DMS153 treated with DMSO at 0.1 percent for 48 hours (cell line): Measurements from ENCODE around the gene TUBB.
A peak's percentile ranks its signal among the peaks of the same experiment; 100 is the strongest.
"Not testable (repeated sequence)": the region's sequence is repeated elsewhere in the genome, so short reads cannot be mapped to it uniquely, and the experiment has no call there.

Source experiments
- DNase-seq: peaks from one replicate; lab custom pipeline; 2025; ENCODE audit not compliant: unreplicated experiment; lab: John Stamatoyannopoulos, UW

TUBB gene

DNA sequence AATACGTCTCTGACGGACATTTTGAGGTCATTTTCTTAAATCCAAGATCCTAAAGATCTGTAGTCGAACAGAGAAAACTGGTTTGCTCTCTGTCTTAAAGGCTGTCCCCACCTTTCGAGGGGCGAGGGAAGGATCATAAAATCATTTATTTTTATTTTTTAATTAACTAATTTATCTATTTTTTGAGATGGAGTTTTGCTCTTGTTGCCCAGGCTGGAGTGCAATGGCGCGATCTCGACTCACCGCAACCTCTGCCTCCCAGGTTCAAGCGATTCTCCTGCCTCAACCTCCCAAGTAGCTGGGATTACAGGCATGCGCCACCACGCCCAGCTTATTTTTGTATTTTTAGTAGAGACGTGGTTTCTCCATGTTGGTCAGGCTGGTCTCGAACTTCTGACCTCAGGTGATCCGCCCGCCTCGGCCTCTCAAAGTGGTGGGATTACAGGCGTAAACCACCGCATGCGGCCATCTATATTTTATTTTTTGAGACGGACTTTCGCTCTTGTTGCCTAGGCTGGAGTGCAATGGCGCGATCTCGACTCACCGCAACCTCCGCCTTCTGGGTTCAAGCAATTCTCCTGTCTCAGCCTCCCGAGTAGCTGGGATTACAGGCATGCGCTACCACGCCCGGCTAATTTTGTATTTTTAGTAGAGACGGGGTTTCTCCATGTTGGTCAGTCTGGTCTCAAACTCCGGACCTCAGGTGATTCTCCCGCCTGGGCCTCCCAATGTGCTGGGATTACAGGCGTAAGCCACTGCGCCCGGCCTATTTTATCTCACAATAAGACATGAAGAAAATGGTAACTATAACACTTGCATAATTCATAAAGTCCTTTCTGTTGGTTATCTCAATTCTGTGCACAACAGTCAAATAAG lies 2.1 kb upstream of the TUBB start:
- DNase-seq, result not testable (repeated sequence)

DNA sequence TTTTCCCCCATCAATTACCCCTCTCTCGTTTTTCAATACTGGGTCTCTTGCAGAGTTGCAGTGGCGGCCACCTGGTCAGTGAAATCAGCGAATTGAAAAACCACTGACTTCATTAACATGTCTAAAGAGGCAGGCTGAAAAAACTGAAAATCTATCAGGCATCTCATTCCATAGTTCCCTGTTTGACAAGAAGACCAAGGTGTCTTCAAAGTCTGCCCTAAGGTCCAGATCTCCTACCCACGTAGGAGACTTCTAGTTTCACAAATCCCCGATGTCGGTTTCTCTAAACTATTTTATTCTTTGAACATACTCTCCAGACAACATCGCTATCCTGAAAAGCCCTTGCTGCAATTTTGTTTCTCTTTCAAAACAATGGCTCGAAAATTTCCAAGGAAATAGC lies 796 bp upstream of the TUBB start:
- no peak for DNase-seq

GRCh38 chr6:30720738-30721197 lies 616 bp downstream of the TUBB start:
- peak; percentile 25 for DNase-seq

DNA sequence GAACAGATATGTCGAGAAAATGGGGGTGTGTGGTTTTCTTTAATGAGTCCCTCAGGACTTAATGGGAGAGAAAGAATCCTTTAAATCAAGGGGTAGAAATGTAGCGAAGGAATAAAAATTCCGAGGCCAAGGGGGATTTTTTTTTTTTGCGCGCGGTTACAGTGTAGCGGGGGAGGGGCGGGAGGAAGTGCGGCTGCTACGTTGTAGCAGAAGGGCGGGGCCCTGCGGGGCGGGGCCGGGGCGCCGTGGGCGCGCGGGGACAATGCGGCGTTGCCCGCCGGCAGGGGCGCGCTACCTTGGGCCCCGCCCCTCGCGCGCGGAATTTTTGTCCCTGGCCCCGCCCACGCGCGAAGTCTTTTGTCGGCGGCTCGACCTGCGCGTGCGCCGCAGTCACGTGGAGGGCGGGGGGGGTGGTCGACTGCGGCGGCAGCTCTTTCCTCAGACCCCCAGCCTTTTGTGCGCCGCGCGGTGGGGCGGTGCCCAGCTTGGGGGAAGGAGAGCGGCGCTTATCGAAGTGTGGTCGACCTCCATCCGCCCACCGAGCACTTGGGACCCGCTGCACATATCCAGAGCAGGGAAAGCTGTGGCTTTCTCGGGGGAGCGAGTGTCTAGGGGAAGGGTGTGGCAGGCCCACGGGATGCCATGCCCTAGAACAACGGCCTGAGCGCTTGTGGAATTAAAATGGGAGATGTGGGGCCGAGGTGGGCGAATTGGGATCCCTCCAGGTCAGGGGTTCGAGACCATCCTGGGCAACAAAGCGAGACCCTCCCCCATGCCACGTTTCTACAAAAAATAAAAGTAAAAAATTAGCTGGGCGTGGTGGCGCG lies 1.3 kb downstream of the TUBB start:
- DNase-seq, result peak; percentile 79

GRCh38 chr6:30722025-30722279 lies 1.8 kb downstream of the TUBB start:
- DNase-seq, result not testable (repeated sequence)

DNA sequence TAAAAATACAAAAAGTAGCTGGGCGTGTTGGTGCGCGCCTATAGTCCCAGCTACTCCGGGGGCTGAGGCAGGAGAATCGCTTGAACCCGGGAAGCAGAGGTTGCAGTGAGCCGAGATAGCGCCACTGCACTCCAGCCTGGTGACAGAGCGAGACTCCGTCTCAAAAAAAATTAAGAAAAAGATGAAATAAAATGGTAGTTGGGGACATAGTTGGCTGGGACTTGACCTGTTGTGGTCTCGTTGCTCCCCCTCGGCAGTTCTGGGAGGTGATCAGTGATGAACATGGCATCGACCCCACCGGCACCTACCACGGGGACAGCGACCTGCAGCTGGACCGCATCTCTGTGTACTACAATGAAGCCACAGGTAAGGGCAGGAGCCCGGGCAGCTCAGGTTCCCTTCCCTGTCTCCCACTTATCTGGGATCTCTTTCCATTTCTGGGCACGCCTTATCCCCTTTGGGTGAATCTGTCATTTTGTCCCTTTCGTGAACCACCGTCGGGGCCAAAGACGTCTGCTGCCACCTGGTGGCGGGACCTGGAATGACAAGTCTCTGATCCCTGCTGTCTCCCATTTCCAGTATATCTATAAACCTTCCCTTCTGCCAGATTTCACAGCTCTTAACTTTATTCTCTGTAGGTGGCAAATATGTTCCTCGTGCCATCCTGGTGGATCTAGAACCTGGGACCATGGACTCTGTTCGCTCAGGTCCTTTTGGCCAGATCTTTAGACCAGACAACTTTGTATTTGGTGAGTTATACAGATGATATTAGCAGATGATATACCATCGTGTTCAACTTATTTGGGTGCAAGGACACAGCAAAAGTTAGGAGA lies 2.3 kb downstream of the TUBB start:
- DNase-seq, result peak; percentile 58

DNA sequence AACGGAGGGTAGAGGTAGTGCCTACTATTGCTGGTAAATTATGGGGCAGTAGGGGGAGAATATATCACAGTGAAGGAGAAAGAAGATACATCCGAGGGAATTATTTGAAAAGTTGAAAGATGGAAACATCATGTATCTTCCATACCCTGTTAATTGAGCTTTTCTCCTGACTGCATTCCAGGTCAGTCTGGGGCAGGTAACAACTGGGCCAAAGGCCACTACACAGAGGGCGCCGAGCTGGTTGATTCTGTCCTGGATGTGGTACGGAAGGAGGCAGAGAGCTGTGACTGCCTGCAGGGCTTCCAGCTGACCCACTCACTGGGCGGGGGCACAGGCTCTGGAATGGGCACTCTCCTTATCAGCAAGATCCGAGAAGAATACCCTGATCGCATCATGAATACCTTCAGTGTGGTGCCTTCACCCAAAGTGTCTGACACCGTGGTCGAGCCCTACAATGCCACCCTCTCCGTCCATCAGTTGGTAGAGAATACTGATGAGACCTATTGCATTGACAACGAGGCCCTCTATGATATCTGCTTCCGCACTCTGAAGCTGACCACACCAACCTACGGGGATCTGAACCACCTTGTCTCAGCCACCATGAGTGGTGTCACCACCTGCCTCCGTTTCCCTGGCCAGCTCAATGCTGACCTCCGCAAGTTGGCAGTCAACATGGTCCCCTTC lies 3.1 kb downstream of the TUBB start:
- DNase-seq, result not testable (repeated sequence)

DNA sequence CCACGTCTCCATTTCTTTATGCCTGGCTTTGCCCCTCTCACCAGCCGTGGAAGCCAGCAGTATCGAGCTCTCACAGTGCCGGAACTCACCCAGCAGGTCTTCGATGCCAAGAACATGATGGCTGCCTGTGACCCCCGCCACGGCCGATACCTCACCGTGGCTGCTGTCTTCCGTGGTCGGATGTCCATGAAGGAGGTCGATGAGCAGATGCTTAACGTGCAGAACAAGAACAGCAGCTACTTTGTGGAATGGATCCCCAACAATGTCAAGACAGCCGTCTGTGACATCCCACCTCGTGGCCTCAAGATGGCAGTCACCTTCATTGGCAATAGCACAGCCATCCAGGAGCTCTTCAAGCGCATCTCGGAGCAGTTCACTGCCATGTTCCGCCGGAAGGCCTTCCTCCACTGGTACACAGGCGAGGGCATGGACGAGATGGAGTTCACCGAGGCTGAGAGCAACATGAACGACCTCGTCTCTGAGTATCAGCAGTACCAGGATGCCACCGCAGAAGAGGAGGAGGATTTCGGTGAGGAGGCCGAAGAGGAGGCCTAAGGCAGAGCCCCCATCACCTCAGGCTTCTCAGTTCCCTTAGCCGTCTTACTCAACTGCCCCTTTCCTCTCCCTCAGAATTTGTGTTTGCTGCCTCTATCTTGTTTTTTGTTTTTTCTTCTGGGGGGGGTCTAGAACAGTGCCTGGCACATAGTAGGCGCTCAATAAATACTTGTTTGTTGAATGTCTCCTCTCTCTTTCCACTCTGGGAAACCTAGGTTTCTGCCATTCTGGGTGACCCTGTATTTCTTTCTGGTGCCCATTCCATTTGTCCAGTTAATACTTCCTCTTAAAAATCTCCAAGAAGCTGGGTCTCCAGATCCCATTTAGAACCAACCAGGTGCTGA lies 3.9 kb downstream of the TUBB start:
- DNase-seq, result not testable (repeated sequence)

DNA sequence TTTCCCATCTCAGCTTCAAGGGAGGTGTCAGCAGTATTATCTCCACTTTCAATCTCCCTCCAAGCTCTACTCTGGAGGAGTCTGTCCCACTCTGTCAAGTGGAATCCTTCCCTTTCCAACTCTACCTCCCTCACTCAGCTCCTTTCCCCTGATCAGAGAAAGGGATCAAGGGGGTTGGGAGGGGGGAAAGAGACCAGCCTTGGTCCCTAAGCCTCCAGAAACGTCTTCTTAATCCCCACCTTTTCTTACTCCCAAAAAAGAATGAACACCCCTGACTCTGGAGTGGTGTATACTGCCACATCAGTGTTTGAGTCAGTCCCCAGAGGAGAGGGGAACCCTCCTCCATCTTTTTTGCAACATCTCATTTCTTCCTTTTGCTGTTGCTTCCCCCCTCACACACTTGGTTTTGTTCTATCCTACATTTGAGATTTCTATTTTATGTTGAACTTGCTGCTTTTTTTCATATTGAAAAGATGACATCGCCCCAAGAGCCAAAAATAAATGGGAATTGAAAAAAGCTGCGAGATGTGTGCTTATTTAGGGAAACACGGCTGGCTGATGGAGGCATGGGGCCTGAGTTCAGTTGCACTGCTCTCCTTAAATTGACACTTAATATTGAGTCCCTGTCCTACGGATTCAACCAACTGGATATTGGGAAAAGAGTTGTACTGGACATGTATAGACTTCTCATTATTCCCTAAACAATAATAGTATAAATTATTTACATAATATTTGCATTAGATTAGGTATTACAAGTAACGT lies 4.9 kb downstream of the TUBB start:
- DNase-seq, result no peak

DNA sequence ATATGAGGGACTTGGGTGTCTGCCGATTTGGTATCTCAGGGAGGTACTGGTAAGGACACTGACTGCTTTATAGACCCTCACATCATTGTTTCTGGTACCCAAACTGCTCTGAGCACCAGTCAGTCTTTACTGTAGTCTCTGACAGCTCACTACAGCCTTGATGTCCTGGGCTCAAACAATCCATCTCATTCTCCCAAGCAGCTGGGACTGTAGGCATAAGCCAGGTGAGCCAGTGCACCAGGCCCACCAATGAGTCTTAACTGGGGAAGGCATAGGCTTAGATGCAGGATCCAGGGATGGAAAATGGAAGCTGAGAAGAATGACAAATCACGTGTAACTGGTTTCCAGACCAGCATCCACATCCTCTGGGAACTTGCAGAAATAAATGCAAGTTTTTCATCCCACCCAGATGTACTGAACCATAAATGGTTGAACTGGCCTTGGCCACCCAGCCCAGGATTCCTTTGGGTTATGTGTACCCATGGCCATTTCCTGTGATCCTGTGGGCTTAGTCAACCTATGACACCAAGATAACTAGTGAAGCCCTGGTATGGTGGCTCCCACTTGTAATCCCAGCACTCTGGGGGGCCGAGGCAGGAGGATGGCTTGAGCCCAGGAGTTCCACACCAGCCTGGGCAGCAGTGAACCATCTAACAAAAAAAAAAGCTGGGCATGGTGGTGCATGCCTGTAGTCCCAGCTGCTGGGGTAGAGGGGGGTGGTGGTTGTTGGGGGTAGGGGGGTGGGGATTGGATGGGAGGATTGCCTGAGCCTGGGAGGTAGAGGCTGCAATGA lies 5.8 kb downstream of the TUBB start:
- no peak for DNase-seq

DNA sequence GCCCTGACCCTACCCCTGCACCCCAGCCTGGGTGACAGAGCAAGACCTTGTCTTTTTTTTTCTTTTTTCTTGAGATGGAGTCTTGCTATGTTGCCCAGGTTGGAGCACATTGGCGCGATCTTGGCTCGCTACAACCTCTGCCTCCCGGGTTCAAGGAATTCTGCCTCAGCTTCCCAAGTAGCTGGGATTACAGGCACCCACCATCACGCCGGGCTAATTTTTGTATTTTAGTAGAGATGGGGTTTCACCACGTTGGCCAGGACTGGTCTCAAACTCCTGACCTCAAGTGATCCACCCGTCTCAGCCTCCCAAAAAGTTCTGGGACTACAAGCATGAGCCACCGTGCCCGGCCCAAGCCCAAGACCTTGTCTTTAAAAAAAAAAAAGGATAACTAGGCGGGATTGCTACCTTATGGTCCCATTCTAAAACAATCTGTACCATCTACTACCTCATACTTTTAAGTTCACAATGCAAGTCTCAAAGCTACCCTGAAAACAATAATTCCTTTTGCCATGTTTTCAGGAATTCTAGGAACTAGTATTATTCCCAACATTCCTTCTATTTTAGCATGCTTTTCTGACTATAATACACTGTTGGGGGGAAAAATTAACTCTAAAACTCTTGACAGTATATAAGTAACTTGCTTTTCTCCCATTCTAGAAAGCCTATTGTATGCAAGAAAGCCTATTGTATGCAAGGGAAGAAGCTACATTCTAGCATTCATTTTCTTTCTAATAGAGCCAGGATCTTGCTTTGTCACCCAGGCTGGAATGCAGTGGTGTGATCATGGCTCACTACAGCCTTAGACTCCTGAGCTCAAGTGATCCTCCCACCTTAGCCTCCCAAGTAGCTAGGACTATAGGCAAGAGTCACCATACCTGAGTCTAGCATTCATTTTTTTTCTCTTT lies 6.6 kb downstream of the TUBB start:
- DNase-seq, result no peak

DNA sequence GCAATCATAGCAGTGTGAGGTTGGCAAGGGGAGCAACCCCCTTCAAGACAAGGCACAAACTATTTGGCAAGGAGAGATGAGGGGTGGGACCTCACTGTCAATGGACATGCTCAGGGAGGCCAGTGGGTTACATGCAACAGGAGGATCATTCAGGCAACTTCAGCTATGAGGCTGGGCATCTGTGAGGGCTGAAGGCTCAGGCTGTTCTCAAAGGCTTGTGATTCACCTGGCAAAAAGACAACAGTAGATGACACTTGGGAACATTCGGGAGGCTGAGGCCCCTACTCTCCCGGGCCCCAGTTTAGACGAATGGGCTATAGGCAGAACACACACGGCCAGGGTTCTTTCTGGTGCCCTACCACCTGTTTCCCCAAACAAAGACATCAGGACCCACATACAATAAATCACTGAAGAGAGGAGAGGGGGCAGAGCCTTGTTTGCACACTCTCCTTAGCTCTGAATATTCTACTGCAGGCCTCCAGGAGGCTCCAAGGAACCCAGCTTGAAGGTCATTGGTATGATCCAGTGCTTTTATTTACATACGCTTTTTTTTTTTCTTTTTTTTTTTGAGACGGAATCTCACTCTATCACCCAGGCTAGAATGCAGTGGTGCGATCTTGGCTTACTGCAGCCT lies 7.9 kb downstream of the TUBB start:
- DNase-seq, result no peak

GRCh38 chr6:30730601-30731435 lies 10.7 kb downstream of the TUBB start:
- peak; percentile 68 for DNase-seq

DNA sequence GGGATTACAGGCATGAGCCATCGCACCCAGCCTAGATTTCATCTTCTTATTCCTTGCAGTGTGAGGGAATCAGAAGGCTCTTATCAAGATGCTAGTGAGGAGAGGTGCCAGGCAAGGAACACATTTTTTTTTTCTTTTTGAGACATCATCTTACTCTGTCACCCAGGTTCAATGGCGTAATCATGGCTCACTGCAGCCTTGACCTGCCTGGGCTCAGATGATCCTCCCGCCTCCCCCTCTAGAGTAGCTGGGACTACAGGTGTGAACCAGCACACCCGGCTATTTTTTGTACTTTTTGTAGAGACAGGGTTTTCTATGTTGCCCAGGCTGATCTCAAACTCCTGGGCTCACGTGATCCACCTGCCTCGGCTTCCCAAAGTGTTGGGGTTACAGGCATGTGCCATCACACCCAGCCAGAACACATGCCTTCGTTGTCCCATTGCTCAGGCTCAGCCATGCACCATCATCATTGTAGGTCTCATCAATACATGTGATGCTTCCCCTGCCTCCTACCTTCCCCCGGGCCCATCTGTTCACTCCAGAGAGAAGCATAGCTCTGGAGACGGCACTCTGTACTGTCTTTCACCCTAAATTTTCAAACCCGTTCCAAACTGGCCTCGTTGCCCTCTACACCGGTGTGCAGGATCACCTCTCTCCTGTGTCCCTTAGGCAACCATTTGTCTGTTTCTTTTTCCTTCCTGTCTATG lies 12.2 kb downstream of the TUBB start:
- DNase-seq, result no peak

GRCh38 chr6:30735668-30736314 lies 15.6 kb downstream of the TUBB start:
- DNase-seq, result no peak
